Measurements from ENCODE around the gene POLE2. TPM values are rescaled to one million over a fixed set of nuclear protein-coding genes. Genes with fewer than 3 reads are reported as not detected.

POLE2 gene
- total and polyA plus RNA-seq, 2 of the 13 experiments (the other 11 are each of a cell fraction or from before 2014, with no cell fraction given) = 16.6 to 37.0 TPM

GRCh38 chr14:49620182-49621113 is 67.6 kb downstream of the POLE2 start, which contains the start of the genes MGAT2 and RPL36AL (continued):
- TF ChIP-seq HMGXB4 (CRISPR knock-in tag; IDR thresholded peaks at IDR 0.05; ENCODE audit: borderline replicate concordance in 1 of 2, low read depth in 1 of 2) = peak; percentile 42 to 80
- peak; percentile 65 for TF ChIP-seq YY1 (IDR thresholded peaks at IDR 0.05; ENCODE audit: insufficient read depth, insufficient replicate concordance, low read depth, low read length)
- TF ChIP-seq ZNF687 (CRISPR knock-in tag; IDR thresholded peaks at IDR 0.05) = peak; percentile 85
- TF ChIP-seq ZNF12 (CRISPR knock-in tag; IDR thresholded peaks at IDR 0.05) = no peak
- peak; percentile 65 for TF ChIP-seq CREM (IDR thresholded peaks at IDR 0.05)
- no peak for TF ChIP-seq CREM (CRISPR knock-in tag; IDR thresholded peaks at IDR 0.05)
- 0 out of 2 replicates have a peak, but pooled peaks have one; percentile 22 for TF ChIP-seq SP4 (CRISPR knock-in tag; IDR thresholded peaks at IDR 0.05)
- TF ChIP-seq NRL (CRISPR knock-in tag; IDR thresholded peaks at IDR 0.05; ENCODE audit: borderline replicate concordance) = peak; percentile 45; the same call in 1 of the 2 replicates
- TF ChIP-seq MEIS2 (CRISPR knock-in tag; IDR thresholded peaks at IDR 0.05) = peak; percentile 91
- TF ChIP-seq BHLHE40 (IDR thresholded peaks at IDR 0.05; ENCODE audit: low read length) = peak; percentile 6; the same call in 1 of the 2 replicates
- no peak for TF ChIP-seq ZNF839 (CRISPR knock-in tag; IDR thresholded peaks at IDR 0.05; ENCODE audit: borderline replicate concordance)
- peak; percentile 77; the same call in 1 of the 2 replicates for TF ChIP-seq ZNF441 (CRISPR knock-in tag; IDR thresholded peaks at IDR 0.05; ENCODE audit: borderline replicate concordance)
- TF ChIP-seq MXD3 (CRISPR knock-in tag; IDR thresholded peaks at IDR 0.05) = peak; percentile 40
- 0 out of 2 replicates have a peak, but pooled peaks have one; percentile 20 for TF ChIP-seq ZNF704 (CRISPR knock-in tag; IDR thresholded peaks at IDR 0.05; ENCODE audit: borderline replicate concordance)
- TF ChIP-seq ZNF432 (CRISPR knock-in tag; IDR thresholded peaks at IDR 0.05; ENCODE audit: borderline replicate concordance) = no peak
- peak; percentile 99 for TF ChIP-seq POLR2G (IDR thresholded peaks at IDR 0.05; ENCODE audit: low read depth, low read length)
- TF ChIP-seq CERS6 (CRISPR knock-in tag; IDR thresholded peaks at IDR 0.05) = no peak
- TF ChIP-seq HNRNPH1 (optimal IDR thresholded peaks at IDR 0.05; ENCODE audit: low read depth, low read length) = no peak
- TF ChIP-seq HNRNPLL (IDR thresholded peaks at IDR 0.05; ENCODE audit: low read depth, low read length, poor library complexity, severe bottlenecking) = peak; percentile 92
